ENCODE data around the gene SLC22A5.
"Not testable (repeated sequence)": the region's sequence is repeated elsewhere in the genome, so short reads cannot be mapped to it uniquely, and the experiment has no call there.

SLC22A5 gene

DNA sequence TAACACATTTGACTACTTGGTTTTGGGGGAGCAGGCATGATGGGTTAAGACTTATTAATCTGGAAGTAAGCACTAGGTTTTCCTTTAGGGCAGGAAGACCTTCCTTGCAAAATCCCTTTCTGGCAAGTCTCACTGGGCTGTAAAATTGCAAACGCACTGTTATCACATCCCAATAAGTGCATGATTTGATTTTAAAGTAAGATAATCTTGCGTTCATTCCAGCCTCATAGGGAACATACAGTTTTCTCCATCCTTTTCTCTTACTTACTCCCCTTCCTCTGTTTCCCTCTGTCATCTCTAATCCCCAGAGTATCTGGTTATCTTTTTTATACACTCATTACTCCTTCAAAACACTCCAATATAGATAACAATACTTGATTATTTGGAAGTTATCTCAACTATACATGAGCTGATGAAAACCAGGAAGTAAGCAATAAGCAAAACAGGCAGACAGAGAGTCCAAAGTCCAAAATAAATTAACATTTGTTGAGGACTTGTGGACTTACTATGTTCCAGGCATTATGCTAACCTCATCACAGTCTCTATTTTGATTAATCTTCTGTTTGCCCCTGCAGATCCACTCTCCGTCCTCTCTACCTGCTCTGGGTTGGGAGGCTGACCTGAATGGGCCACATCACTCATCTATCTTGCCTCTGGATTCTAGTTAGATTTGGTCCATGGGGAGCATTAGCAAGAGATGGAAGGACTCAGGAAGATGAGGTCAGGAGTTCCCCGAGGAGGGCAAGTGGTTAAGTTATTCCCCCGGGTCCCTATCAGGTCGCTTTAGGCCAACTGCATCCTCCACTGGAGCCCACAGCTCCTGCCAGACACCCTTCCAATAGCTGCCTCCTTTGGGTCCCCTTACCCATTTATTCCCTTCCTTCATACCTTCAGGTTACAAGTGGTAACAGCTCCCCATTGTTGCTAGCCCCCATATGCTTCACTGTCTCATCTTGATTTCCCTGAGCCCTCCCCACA lies 60.2 kb downstream of the SLC22A5 start:
- DNase-seq: no peak

DNA sequence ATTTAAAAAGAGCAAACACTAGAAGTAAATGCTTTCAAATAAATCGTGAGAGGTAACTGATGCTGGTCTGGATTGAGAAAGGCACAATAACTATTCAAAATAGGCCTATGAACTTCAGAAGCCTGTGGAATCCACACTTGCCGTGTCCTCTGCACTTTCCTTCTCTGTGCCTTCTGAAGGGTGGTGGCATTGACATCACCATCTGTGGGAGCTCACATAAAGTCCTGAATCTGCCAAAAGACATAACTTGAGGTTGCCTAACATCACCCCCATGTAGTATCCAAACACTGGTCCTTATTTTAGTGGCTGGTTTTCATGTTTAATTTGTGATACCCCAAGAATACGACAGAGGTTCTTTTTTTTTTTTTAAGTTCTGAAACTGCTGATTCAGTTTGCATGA lies 61.2 kb downstream of the SLC22A5 start:
- no peak for DNase-seq

DNA sequence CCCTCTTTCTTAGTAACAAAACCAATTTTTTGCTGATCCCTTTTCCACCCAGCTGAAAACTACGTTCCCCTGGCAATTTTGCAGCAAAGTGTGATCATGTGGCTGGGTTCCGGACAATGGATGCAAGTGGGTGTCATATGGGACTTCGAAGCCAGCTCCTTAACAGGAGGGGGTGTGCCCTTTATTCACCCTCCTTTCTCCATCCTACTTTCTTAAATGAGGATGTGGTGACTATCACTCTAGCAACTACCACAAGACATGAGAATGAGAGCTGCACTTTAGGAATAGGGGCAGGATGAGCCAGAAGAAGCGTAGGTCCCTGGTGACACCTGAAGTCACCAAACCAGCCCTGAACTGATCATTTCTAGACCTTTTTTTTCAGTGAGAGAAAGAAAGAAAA lies 62.1 kb downstream of the SLC22A5 start:
- DNase-seq: no peak

DNA sequence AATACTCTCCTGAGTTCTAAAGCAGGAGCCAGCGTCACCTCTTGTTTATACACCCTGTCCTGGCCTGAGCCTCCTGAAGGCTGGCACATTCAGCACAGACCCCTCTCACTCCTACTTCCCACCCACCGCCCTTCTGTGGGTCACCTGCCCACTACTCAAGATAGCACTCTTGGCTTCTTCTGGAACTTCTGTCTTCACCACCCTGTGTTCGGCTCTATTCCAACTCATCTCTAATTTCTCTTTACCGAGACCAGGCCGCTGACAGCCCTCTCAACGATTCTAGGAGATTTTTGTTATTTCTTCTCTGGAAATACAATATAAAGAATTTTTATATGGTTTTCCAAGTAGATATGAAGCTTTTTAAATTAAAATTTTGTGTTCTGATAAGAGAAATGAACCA lies 63.6 kb downstream of the SLC22A5 start:
- DNase-seq: no peak

DNA sequence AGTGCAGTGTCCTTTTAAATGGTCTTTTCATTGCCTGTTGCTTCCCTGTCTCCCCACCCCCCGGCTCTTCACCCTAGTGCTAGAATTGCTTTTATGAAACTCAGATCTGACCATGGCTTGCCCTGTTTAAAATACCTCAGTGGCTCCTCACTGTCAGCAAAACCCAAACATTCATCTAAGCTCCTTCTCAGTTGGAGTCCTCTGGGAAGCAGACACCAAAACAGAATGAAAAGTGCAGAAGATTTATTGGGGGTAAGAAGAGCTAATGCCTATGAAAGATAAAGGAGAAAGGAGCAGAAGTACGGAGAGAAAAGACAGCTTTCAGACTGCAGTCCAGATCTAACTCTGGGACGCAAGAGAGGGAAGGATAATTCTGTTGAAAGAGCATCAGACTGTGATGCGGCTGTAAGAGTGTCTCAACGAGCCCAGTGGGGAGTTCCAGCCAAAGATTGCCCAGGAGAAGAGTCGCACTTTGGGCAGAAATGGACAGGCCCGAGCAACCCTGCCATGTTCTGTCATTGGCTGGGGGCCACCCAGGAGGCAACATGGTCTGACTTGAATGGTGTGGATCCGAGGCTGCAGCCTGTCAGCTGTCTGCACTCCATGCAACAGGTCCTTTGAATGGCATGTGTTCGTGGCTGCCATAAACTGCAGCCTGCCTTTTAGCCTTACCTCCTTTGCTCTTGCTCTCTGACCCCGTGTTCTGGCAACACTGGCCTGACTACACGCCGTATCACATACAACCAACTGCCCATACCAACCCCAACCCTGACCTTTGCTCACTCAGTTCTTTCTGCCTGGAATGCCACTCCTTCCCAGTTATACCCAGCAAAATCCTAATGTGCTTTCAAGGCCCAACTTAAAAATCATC lies 65.1 kb downstream of the SLC22A5 start:
- DNase-seq: no peak

GRCh38 chr5:132435447-132435846 lies 65.9 kb downstream of the SLC22A5 start:
- DNase-seq: no peak

DNA sequence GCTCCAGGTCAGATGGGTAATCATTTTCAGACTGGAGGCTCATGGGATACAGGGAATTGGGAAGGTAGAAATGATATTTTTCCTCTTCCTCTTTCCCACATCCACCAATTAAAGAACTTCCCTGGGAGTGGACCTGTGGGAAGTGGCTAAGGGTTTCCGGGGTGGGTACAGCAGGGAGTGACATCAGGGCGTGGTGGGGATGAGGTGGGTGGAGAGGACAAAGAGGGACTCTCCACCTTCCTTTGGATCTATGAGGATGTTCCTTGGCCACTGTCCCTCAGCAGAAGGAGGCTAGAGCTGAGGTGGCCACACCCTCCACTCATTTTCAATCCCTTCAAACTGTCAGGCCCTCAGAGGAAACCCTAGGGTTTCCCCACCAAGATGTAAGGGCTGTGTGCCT lies 66.4 kb downstream of the SLC22A5 start:
- no peak for DNase-seq

- no peak for DNase-seq
Observed at GRCh38 chr5:132436936-132437335, 67.4 kb downstream of the SLC22A5 start.

- DNase-seq: no peak
Observed at GRCh38 chr5:132437604-132438266, 68.2 kb downstream of the SLC22A5 start.

DNA sequence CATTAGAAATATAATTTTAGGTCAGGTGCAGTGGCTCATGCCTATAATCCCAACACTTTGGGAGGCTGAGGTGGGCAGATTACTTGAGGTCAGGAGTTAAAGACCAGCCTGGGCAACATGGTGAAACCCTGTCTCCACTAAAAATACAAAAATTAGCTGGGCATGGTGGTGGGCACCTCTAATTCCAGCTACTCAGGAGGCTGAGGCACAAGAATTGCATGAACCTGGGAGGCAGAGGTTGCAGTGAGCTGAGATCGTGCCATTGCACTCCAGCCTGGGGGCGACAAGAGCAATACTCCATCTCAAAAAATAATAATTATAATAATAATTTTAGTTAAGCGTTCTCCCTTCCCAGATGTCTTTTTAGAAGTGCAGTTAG lies 68.7 kb downstream of the SLC22A5 start:
- DNase-seq: not testable (repeated sequence)

- no peak for DNase-seq
Observed at GRCh38 chr5:132438917-132439316, 69.4 kb downstream of the SLC22A5 start.

DNA sequence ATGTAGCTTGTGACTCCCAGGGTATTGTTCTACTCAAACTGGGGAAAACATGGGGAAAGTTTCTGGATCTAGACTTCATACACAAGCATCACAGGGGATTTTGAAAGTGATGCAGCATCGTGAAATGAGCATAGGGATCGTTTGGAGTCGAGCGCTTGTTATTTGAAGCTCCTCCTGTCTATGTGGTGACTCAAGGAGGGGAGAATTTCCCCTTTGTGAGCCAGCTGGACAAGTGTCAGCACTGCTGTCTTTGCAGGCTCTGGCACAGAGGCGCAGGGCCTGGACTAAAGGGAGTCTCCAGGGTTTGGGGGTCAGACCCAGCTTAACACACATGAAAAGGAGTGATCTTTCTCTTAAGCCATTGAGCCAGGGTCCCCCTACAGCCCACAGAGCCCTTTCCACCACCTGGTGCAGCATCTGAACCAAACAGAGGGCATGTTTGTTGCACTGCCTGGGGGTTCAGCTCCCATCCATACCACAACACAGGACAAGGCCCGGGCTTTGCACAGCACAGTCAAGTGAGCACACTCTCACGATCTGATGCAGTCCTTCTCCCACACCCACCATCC lies 70.1 kb downstream of the SLC22A5 start:
- DNase-seq: no peak

GRCh38 chr5:132444061-132444460 lies 74.6 kb downstream of the SLC22A5 start:
- DNase-seq: no peak
